ENCODE results near the gene PLD1.
"Not testable (repeated sequence)": the region's sequence is repeated elsewhere in the genome, so short reads cannot be mapped to it uniquely, and the experiment has no call there.

Gene PLD1

DNA sequence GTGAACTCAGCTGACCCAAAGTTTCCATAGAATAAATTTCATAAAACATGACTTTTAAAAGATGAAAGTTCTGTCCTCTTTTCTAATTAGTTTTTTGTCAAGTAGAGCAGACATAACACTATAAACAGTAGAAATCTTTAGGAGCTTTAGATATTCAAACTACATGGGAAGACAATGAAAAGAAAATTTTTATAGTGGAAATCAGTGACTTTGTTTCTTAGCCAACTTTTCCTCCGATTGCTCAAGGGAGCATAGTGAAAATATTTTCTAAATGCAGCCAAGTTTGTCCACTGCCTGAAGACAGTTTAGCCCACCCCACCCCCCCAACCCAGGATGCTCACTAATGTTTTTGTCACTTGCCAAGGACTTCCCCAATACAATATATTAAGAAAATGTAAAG is 114.9 kb downstream of the PLD1 start:
- DNase-seq (ENCODE audit: low read depth) = no peak

DNA sequence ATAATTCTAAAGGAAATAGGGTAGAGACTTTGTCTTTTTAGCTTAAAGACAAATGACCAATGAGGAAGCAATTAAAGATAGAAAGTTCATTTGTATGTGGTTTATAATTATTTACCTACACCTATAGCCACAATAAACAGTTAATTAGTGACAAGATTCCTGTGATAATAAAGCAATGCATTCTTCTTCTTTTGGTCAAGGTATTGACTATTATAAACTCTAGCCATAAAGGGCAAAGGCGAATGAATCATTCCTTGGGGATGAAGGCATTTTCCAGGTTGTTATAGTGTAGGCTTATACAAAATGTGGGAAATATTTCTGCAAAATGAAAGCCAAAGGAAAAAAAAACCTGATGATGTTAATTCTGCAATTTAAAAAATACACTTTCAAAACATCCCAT is 115.4 kb downstream of the PLD1 start:
- no peak for DNase-seq (ENCODE audit: low read depth)

DNA sequence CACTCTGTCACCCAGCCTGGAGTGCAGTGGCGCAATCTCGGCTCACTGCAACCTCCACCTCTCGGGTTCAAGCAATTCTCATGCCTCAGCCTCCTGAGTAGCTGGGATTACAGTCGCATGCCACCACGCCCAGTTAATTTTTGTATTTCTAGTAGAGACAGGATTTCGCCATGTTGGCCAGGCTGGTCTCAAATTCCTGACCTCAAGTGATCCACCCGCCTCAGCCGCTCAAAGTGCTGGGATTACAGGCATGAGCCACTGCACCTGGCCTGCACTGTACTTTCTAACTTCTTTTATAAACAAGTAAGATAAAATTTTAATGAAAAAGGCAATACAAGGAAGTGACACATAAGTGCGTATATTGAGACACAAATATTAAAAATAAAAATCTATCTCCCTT is 117.7 kb downstream of the PLD1 start:
- DNase-seq (ENCODE audit: low read depth) = not testable (repeated sequence)

DNA sequence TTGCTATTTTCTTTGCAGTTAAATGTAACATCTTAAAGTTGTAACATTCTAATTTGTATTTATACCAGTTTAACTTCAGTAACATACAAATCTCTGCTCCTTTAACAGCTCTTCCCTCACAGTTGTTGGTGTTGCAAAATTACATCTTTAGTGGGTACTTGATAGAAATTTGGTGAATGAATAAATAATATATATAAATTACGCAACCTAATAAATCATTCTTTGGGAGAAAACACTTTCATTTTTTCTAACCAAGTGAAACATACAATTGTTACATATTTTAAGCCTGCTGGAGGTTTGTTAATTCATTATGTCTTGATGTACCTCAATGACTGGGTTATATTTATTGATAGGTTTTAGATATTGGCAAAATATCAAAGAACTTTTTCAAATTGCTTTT is 118.8 kb downstream of the PLD1 start:
- DNase-seq (ENCODE audit: low read depth) = no peak

DNA sequence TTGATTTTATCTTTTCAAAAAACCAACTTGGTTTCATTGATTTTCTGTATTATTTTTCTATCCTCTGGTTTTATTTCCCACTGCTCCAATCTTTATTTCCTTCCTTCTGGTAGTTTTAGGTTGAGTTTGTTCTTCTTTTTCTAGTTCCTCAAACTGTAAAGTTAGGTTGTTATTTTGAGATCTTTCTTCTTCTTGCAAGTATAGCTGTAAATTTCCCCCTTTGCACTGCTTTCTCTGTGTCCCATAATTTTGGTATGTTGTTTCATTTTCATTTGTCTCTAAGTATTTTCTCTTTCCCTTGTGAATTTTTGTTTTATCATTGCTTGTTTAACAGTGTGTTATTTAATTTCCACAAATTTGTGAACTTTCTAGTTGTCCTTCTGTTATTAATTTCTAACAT is 120.0 kb downstream of the PLD1 start:
- DNase-seq (ENCODE audit: low read depth) = no peak

DNA sequence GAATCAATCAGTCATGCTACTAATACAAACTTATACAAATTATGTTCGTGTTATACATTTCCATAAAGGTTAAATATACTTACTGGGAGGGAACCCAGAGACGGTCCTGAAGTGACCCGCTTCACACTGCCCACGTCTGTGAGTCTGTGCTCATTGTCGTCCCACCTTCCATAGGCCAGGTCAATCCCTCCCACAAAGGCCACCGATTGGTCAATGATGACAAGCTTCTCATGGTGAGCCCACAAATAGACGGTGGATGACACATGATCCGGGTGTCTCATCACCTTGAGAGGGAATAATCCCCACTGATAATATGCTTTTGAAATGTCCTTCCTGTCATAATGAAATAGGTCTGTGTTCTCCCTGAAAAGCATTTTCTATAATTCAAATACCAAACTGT is 121.7 kb downstream of the PLD1 start:
- DNase-seq (ENCODE audit: low read depth) = no peak

DNA sequence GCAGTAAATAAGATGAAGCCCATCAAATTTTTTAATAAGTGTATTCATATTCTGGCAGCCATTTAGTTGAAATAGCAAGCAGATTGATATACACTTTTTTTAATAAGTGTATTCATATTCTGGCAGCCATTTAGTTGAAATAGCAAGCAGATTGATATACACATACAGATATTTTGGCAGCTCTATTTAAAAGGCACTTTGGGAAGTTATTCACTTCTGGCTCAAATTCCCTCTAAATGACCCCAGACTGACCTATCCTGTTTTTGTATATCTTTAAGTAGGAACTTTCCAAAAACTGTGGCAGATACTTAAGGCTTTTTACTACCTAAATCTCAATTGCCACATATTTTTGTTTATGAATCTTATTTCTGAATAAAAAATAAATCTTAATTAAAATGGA is 122.3 kb downstream of the PLD1 start:
- no peak for DNase-seq (ENCODE audit: low read depth)

DNA sequence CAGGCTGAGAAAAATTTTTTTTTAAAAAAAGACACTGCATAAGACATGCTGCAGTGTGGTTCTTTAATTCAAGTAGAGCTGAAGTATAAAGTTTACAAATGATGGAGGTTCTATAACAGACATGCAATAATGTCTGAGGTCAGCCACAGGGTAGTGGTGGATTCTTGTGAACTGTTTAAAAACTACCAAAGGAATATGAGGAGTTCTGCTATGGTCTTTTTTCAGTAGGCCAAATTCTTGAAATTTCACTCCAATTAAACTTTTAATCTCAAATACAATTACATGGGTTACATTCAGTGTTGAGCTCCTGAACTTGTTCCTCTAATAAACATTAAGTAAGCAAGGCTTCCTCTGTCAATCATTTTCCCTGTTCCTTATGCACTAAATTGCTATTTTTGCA is 122.7 kb downstream of the PLD1 start:
- DNase-seq (ENCODE audit: low read depth) = no peak

DNA sequence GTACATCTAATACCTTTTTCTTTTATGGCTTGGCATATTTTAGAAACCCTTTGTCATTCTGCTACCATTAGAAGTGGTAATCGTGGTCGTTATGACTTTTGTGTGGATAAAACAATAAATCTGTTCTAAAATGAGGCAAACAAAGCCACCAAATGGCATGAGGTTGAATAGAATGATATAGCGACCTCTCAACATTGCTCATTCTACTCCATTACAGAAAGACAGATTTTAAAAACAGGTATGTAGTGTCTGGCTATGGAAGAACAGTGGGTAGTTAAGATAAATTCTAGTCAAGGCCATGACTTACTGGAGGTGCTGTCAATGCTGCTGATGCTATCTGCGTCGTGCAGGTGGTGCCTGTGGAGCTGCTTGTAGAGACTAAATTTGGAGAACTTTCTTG is 123.2 kb downstream of the PLD1 start:
- DNase-seq (ENCODE audit: low read depth) = no peak

DNA sequence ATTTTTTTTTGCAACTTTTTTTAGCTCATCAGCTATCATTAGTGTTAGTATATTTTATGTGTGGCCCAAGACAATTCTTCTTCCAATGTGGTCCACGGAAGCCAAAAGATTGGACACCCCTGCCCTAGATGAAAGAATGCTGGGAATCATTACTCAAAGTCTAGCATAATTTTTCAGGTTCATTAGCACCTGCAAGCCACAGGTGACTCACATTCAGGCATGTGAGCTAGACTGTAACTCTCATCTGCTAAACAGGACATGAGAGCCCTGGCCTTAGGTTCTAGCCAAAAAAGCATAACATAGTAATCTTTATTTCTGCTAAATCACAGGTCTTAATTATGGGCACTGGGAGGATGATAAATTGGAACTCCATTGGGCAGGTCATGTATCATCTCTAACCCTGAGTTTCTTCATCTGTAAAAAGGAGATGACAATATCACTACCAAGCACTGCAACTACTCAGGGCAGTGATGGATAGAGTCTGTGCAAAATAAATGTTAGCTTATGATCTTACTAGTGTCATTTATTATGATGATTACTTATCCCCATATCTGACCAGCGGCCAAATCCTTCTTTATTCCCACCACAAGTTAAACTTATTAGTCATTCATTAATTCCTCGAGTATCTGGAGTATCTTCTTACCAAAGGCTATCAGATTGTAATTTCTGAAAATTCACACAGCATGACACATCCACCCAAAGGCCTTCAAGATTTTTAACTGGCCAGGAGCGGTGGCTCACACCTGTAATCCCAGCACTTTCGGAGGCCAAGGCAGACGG is 125.0 kb downstream of the PLD1 start:
- DNase-seq (ENCODE audit: low read depth) = no peak

DNA sequence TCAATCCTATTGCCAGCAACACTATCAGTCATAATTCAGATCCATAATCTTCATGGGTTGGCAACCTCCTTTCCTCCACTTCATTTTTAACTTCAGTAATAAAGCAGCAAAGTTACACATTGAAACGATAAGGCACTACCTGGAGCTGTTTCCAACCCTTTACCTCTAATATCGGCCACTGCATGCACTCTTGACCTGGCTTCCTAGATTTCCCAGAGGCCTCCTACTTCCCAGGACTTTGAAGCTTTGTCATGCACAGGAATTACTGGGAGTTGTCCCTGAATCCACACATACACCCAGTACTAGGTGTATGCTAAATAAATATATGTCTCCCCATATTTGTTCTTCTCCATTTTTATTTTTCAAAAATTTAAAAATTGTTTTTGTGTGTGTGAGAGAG is 126.1 kb downstream of the PLD1 start:
- no peak for DNase-seq (ENCODE audit: low read depth)

DNA sequence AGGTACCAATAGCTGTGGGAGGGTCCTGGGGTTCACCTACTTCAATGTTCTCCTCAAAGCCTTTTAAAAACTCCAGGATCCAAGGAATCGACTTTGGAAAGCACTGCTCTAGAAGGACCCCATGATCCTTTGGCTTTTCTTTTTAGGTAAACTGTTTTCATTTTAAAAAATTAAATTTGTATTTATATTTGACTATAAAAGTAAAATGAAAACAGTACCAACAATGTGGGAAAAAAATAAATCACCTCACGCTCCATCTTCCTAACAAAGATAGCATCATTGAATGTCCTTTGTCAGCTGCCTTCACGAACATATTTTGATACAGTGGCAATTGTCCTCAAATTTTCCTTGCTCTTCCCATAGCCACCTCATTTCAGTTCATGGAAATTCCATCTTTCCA is 127.5 kb downstream of the PLD1 start:
- DNase-seq (ENCODE audit: low read depth) = no peak

DNA sequence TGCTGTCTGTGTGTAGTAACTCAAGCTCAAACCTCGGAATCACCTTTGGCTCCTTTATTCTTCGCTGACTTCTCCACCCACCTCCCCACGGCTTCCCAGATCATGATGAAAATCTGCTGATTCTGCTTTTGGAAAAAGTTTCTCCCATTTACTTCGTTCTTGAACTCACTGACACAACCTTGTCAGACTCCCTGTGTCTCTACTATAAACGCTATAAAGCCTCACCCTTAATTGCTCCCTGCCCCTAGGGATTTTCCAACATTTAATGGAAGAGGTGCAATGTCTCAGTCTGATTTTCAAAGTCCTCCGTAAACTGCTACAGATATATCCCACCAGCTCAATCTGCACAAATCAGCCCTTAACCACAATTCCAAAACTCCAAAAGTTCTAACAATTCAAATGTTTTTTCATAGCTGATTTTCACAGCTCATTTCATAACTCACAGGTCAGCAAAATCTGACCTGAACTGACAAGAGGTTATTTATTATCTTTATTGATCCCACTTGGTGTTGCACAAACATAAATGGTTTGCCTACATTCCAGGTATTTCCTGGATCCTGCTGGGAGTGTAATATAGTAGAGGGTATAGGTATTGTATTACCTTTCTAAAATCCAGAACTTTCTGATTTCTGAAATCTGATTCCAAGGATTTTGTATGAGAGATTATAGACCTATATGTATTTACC is 129.4 kb downstream of the PLD1 start:
- no peak for DNase-seq (ENCODE audit: low read depth)

DNA sequence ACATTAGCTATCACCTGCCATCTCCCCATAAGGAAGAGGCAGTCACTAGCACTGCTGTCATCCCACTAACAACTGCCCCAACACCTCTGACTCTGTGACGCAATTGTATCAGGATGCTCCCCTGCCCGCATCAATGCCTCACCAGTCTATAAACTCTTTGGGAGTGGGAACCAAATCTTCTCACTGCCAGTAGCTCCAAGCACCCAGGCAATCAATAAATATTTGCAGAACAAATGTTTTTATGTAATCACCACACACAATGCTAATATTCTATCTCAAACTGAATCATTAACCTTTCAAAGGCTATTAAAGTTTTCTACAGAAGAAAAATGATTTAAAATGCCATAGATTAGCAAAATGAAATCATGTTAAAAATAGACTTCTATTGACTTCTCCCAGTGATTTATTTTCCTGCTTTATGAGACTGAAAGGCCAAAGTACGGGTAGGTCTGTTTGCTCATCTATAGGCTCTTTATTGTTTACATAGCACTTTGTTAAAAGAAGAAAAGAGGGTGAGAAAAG is 131.3 kb downstream of the PLD1 start:
- no peak for DNase-seq (ENCODE audit: low read depth)

DNA sequence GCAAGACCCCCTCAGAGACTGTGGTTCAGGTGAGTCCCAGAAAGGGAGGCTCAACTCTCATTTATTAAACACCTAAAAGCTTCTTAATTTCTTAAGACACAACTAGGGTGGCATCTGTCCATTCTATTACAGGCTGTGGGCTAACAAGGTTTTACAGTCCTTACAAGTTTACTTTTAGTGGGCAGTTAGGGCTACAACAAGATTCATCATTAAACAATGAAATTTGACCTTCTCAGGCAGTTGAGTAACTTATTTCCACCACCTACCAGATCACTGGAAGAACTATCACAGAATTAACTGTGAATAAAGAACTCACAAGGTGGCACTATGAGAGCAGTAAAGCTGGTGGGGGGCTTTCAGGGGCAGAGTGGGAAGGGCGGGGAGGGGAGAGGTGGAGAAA is 132.6 kb downstream of the PLD1 start:
- no peak for DNase-seq (ENCODE audit: low read depth)

DNA sequence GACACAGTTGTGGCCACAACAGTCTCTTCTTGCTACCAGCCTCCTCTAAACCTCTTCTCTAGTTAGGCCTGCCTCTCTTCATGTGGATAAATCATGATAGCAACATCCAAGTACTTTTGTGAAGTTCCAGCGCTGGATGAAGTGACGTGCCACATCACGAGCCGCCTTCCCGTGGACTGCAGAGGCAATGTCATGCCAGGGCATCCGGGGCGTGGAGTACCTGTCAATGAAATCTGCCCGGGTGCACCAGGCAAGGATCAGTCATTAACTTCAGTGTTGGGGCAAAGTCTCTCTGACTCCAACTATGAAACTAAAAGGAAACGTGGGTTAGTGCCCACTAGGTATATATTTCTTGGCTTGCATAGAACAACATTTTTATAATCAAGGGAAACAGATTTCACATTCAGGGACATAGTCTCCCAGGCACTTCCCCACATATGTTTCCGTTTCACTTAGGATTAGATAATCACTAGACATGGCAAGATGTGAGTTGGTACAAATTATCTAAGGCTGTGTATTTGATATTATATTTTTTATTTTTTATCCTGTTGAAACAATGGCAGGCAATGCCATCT is 133.6 kb downstream of the PLD1 start:
- DNase-seq (ENCODE audit: low read depth) = no peak

DNA sequence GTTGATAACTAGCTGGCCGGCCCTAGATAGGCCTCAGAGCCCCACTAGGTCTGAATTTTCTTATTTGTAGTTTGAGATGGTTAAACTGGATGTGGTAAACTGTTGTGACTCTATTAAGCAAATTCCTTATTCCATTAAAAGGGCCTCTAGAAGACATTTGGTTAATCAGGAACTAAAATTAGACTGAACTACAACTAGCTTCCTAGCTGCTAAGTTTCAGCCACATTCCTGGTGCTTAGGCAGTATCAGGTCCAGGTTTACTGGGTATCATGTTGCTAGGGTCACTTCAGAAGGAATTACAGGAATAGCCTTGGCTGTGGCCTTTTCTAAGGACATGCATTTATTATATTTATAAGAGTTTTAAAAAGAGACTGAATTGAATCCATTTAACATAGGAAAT is 136.3 kb downstream of the PLD1 start:
- DNase-seq (ENCODE audit: low read depth) = no peak

DNA sequence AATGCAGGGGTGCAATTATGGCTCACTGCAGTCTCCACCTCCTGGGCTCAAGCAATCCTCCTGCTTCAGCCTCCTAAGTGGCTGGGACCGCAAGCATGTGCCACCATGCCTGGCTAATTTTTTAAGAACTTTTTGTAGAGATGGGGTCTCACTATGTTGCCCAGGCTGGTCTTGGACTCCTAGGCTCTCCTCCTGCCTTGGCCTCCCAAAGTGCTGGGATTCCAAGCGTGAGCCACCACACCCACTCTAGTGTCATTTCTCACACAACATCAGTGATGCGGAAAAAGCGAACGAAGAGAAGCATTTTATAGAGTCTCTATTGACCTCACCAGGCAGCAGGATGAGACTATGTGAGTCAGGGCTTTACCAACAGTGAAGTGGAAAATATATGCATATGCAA is 137.7 kb downstream of the PLD1 start:
- DNase-seq (ENCODE audit: low read depth) = no peak

DNA sequence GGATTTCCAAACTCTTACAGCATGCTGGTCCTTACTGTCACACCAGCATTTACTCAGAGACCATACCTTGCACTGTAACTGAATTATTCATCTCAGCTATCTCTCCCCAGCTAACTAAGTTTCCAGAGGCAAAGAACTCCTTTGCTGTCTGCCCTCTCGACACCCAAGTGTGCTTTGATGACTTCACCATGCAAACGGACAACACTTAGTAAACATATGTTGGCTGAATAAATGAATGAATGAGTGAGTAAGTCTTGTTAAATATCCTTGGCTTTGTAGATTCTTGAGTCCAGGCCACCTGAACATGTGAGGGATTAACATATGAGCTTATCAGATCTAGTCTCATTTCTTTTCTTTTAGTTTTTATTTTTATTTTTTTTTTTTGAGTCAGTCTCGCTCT is 138.2 kb downstream of the PLD1 start:
- no peak for DNase-seq (ENCODE audit: low read depth)

DNA sequence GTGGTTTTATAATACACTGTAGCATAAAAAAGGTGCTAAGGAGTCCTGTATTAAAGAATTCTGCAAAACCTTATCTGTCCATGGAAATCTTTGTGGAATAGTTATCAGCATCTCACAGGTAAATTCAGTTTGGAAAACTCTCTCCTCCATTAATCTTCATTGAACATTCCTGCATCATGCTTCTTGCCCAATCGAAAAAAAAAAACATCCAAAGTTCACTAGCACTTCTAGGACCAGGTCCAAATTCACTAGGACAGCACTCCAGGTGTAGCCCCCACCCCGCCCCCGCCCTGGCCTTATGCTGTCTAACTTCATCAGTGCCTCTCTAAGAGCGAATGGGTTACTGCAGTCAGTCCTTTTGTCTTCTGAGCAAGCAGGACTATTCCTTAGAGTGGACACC is 138.6 kb downstream of the PLD1 start:
- no peak for DNase-seq (ENCODE audit: low read depth)

DNA sequence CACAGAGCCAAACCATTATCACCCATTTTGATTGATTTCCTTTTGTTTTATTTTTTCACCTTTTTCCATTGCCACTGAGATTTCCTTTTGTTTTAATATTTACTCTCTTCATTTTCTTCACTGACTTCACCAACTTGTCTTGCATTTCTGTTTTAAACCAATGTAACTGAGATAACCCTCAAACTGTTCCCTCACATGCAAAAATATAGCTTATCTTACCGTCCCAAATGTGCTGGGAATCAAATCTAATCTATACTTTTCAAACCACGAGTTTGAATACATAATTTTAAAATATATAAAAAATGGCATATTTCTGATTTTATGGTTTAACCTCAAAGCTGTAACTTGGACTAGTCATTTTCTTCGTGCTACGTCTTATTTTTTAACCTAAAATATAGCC is 143.8 kb downstream of the PLD1 start:
- no peak for DNase-seq (ENCODE audit: low read depth)

DNA sequence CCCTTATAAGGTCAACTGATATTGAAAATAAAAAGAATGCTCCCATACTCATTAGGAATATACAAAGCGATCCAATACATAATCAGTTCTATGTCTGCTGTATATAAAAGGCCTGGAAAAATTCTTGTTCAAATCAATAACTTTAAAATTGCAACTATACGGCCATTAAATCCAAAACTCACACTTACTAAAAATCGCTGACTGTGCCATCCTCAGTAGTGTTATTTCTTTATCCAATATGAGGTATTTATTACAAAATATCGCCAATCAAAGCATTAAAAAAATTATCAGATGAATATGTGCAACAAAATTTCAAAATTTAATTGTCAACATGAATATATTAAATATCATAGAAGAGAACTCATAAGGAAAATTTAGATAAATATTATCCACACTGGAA is 146.5 kb downstream of the PLD1 start:
- no peak for DNase-seq (ENCODE audit: low read depth)

DNA sequence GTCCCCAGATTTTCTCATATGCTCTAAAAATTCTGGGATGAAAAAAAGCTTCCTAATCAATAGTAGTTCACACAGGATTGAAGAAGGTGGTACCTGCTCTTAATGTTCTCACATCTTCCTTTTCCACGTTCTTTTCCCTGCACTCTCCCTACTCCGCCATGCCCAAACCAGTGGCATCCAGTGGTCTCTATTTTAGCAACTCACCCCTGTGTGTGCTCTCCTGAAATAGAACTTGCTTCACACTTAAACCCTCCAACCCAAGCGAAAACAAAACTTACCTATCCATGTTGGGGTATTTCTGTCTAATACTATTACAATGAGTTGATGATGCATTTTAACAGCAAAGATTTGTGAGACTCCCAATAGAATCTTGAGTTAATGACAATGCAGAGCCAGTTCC is 148.8 kb downstream of the PLD1 start:
- no peak for DNase-seq (ENCODE audit: low read depth)

All from stimulated activated CD8-positive, alpha-beta memory T cell treated with anti-CD3 and anti-CD28 coated beads, Interleukin-4, amount 100 ng/mL, for 24 hours (primary cell).